Trophoblast cell (in vitro differentiated cells and primary cell): ENCODE results near the gene GIT1.
"Not testable (repeated sequence)": the region's sequence is repeated elsewhere in the genome, so short reads cannot be mapped to it uniquely, and the experiment has no call there.

Experiments used
- DNase-seq, 2 donors: peaks; one replicate each; pipeline ENCODE4 v3.0.0-alpha.2; 2016
- H2AFZ ChIP-seq: 2 replicates; pipeline ENCODE4 v1.6.1; 2013; ENCODE audit warnings: low read length, moderate library complexity, mild to moderate bottlenecking; ENCODE audit not compliant: insufficient read depth, poor library complexity
- H2AK5ac ChIP-seq: 2 replicates; pipeline ENCODE4 v1.6.1; 2013; ENCODE audit warnings: mild to moderate bottlenecking, low read length
- H2BK120ac ChIP-seq: 2 replicates; pipeline ENCODE4 v1.6.1; 2013; ENCODE audit warnings: low read length, mild to moderate bottlenecking, moderate library complexity; ENCODE audit not compliant: insufficient read depth, poor library complexity
- H2BK12ac ChIP-seq: 2 replicates; pipeline ENCODE4 v1.6.1; 2013; ENCODE audit warnings: mild to moderate bottlenecking, low read length, moderate library complexity
- H2BK5ac ChIP-seq: 2 replicates; pipeline ENCODE4 v1.6.1; 2013; ENCODE audit warnings: low read length, low read depth, moderate library complexity, mild to moderate bottlenecking; ENCODE audit not compliant: poor library complexity
- H3K14ac ChIP-seq: 2 replicates; pipeline ENCODE4 v1.6.1; 2013; ENCODE audit warnings: mild to moderate bottlenecking, low read length
- H3K18ac ChIP-seq: 2 replicates; pipeline ENCODE4 v1.6.1; 2013; ENCODE audit warnings: mild to moderate bottlenecking, low read length
- H3K23ac ChIP-seq: 2 replicates; pipeline ENCODE4 v1.6.1; 2013; ENCODE audit warnings: low read length
- H3K27ac ChIP-seq: 2 replicates; pipeline ENCODE4 v1.5.1; 2013; ENCODE audit warnings: low read depth, mild to moderate bottlenecking, inconsistent platforms, low read length, moderate library complexity
- H3K27me3 ChIP-seq: 2 replicates; pipeline ENCODE4 v1.6.1; 2013; ENCODE audit warnings: inconsistent platforms, mild to moderate bottlenecking, low read length, moderate library complexity; ENCODE audit not compliant: insufficient read depth
- H3K36me3 ChIP-seq, 2 experiments: 1 replicate in 1 of 2; 2 replicates in 1 of 2; pipeline ENCODE4 v1.6.1; 2013; ENCODE audit warnings: low read length in 2 of 2, mild to moderate bottlenecking in 2 of 2, moderate library complexity in 1 of 2; ENCODE audit not compliant: insufficient read depth in 2 of 2, control insufficient read depth in 1 of 2
- H3K4ac ChIP-seq: 2 replicates; pipeline ENCODE4 v1.6.1; 2013; ENCODE audit warnings: low read depth, mild to moderate bottlenecking, low read length, moderate library complexity
- H3K4me1 ChIP-seq, 2 experiments: 1 replicate in 1 of 2; 2 replicates in 1 of 2; pipeline ENCODE4 v1.6.1; 2013; ENCODE audit warnings: low read length in 2 of 2, mild to moderate bottlenecking in 2 of 2, moderate library complexity in 1 of 2; ENCODE audit not compliant: insufficient read depth in 2 of 2, control insufficient read depth in 1 of 2
- H3K4me2 ChIP-seq: 2 replicates; pipeline ENCODE4 v1.6.1; 2013; ENCODE audit warnings: inconsistent platforms, mild to moderate bottlenecking, low read length, moderate library complexity
- H3K4me3 ChIP-seq: 2 replicates; pipeline ENCODE4 v1.5.1; 2013; ENCODE audit warnings: mild to moderate bottlenecking, low read depth, low read length, inconsistent platforms
- H3K79me1 ChIP-seq: one replicate; pipeline ENCODE4 v1.6.1; 2013; ENCODE audit warnings: low read length
- H3K79me2 ChIP-seq: 2 replicates; pipeline ENCODE4 v1.6.1; 2013; ENCODE audit warnings: low read length, mild to moderate bottlenecking; ENCODE audit not compliant: control insufficient read depth, insufficient read depth, poor library complexity
- H3K9ac ChIP-seq: 2 replicates; pipeline ENCODE4 v1.6.1; 2013; ENCODE audit warnings: mild to moderate bottlenecking, low read length
- H3K9me3 ChIP-seq: 2 replicates; pipeline ENCODE4 v1.6.1; 2013; ENCODE audit warnings: low read depth, mild to moderate bottlenecking, control low read depth, inconsistent platforms, low read length; ENCODE audit not compliant: insufficient read depth
- H4K12ac ChIP-seq: 2 replicates; pipeline ENCODE4 v1.6.1; 2013; ENCODE audit warnings: low read depth, mild to moderate bottlenecking, low read length, moderate library complexity
- H4K8ac ChIP-seq: 2 replicates; pipeline ENCODE4 v1.6.1; 2013; ENCODE audit warnings: low read depth, mild to moderate bottlenecking, low read length, moderate library complexity
- H4K91ac ChIP-seq: one replicate; pipeline ENCODE4 v1.6.1; 2013; ENCODE audit warnings: low read depth, mild to moderate bottlenecking, low read length, moderate library complexity
- WGBS: extraction: QIAGEN DNeasy Blood & Tissue Kit; methylation state at CpG from one replicate; pipeline ENCODE4 v1.1.7; 2013; ENCODE audit warnings: missing lambda C conversion rate; ENCODE audit not compliant: insufficient read length, insufficient coverage; ENCODE audit errors: extremely low coverage; 5-methylcytosine and 5-hydroxymethylcytosine counted together

The GIT1 gene

GRCh38 chr17:29560316-29560715, 29.1 kb downstream of the GIT1 start:
- peaks cover 3% of the 10 kb centered on the region for H3K9me3 ChIP-seq
- H2BK12ac ChIP-seq, result no peak overlapping the region
- no peaks in the 10 kb centered on the region for H3K79me1 ChIP-seq
- H2AFZ ChIP-seq, result no peak overlapping the region
- no peak overlapping the region for H3K9ac ChIP-seq
- H2AK5ac ChIP-seq, result no peak overlapping the region
- no peak overlapping the region for H2BK120ac ChIP-seq
- H4K12ac ChIP-seq, result no peak overlapping the region
- H3K4me2 ChIP-seq, result no peak overlapping the region
- no peaks in the 10 kb centered on the region for H3K27me3 ChIP-seq
- no peaks in the 10 kb centered on the region for H3K36me3 ChIP-seq
- H4K91ac ChIP-seq, result no peak overlapping the region
- H3K27ac ChIP-seq, result no peak overlapping the region
- no peak overlapping the region for H2BK5ac ChIP-seq
- peak in 1 of 2 donors; percentile 77 for DNase-seq
- H3K4me3 ChIP-seq, result no peak overlapping the region
- H3K14ac ChIP-seq, result no peak overlapping the region
- no peak overlapping the region for H4K8ac ChIP-seq
- no peaks in the 10 kb centered on the region for H3K4me1 ChIP-seq
- H3K79me2 ChIP-seq, result no peaks in the 10 kb centered on the region
- no CpG with 5 or more reads among the region's 6 CpGs for WGBS
- H3K18ac ChIP-seq, result no peak overlapping the region
- H3K23ac ChIP-seq, result no peak overlapping the region
- no peak overlapping the region for H3K4ac ChIP-seq

GRCh38 chr17:29559640-29560039, 29.8 kb downstream of the GIT1 start:
- no peak overlapping the region for H3K27ac ChIP-seq
- H4K8ac ChIP-seq, result no peak overlapping the region
- no peak overlapping the region for H2BK5ac ChIP-seq
- no peak overlapping the region for H3K14ac ChIP-seq
- H3K9me3 ChIP-seq, result peaks cover 3% of the 10 kb centered on the region
- no CpG with 5 or more reads among the region's 2 CpGs for WGBS
- no peak overlapping the region for H3K9ac ChIP-seq
- no peaks in the 10 kb centered on the region for H3K27me3 ChIP-seq
- H4K12ac ChIP-seq, result no peak overlapping the region
- H3K18ac ChIP-seq, result no peak overlapping the region
- DNase-seq, result no peak
- no peak overlapping the region for H2BK12ac ChIP-seq
- H2AFZ ChIP-seq, result no peak overlapping the region
- no peaks in the 10 kb centered on the region for H3K79me1 ChIP-seq
- no peak overlapping the region for H4K91ac ChIP-seq
- H2BK120ac ChIP-seq, result no peak overlapping the region
- no peaks in the 10 kb centered on the region for H3K79me2 ChIP-seq
- H3K23ac ChIP-seq, result no peak overlapping the region
- no peaks in the 10 kb centered on the region for H3K4me1 ChIP-seq
- H3K4me2 ChIP-seq, result no peak overlapping the region
- H3K36me3 ChIP-seq, result no peaks in the 10 kb centered on the region
- no peak overlapping the region for H2AK5ac ChIP-seq
- H3K4me3 ChIP-seq, result no peak overlapping the region
- no peak overlapping the region for H3K4ac ChIP-seq

- H4K12ac ChIP-seq, H3K4me3 ChIP-seq, H2AK5ac ChIP-seq, H3K79me1 ChIP-seq, H3K27me3 ChIP-seq, H3K4me1 ChIP-seq, DNase-seq, H2BK12ac ChIP-seq, H2BK120ac ChIP-seq, H3K36me3 ChIP-seq, H3K79me2 ChIP-seq, H3K4ac ChIP-seq, H3K14ac ChIP-seq, H3K23ac ChIP-seq, H3K4me2 ChIP-seq, H3K27ac ChIP-seq, H4K8ac ChIP-seq, H2BK5ac ChIP-seq, H2AFZ ChIP-seq, H4K91ac ChIP-seq, H3K9me3 ChIP-seq, H3K18ac ChIP-seq, H3K9ac ChIP-seq: not testable (repeated sequence)
- WGBS, result no CpG with 5 or more reads among the region's 5 CpGs
Observed at GRCh38 chr17:29558139-29558538, 31.3 kb downstream of the GIT1 start.

GRCh38 chr17:29557739-29558116, 31.7 kb downstream of the GIT1 start:
- H3K4ac ChIP-seq, result no peak overlapping the region
- no peak overlapping the region for H4K91ac ChIP-seq
- H3K18ac ChIP-seq, result no peak overlapping the region
- H4K8ac ChIP-seq, result no peak overlapping the region
- DNase-seq, result no peak
- H2BK12ac ChIP-seq, result no peak overlapping the region
- no peak overlapping the region for H3K4me2 ChIP-seq
- peaks cover 2% of the 10 kb centered on the region for H3K9me3 ChIP-seq
- no peak overlapping the region for H2BK5ac ChIP-seq
- no peaks in the 10 kb centered on the region for H3K79me1 ChIP-seq
- H3K4me3 ChIP-seq, result no peak overlapping the region
- no peak overlapping the region for H4K12ac ChIP-seq
- H3K27ac ChIP-seq, result no peak overlapping the region
- H2AK5ac ChIP-seq, result no peak overlapping the region
- H3K23ac ChIP-seq, result no peak overlapping the region
- H3K27me3 ChIP-seq, result no peaks in the 10 kb centered on the region
- H3K14ac ChIP-seq, result no peak overlapping the region
- H3K79me2 ChIP-seq, result no peaks in the 10 kb centered on the region
- no peak overlapping the region for H3K9ac ChIP-seq
- H3K4me1 ChIP-seq, result no peaks in the 10 kb centered on the region
- H3K36me3 ChIP-seq, result no peaks in the 10 kb centered on the region
- no peak overlapping the region for H2AFZ ChIP-seq
- no peak overlapping the region for H2BK120ac ChIP-seq
